EL (cell line): Measurements from ENCODE around the gene GUSB.

Experiments
- DNase-seq: peaks from one replicate; pipeline ENCODE4 v3.0.0-alpha.2; 2016

GUSB gene

GRCh38 chr7:65926588-65926987 is 55.4 kb downstream of the GUSB start:
- DNase-seq = no peak

- DNase-seq = no peak
Measured at GRCh38 chr7:65925040-65925439, 57.0 kb downstream of the GUSB start.

GRCh38 chr7:65924193-65924592 is 57.8 kb downstream of the GUSB start:
- no peak for DNase-seq

- no peak for DNase-seq
Measured at GRCh38 chr7:65923316-65923715, 58.7 kb downstream of the GUSB start.

- no peak for DNase-seq
Measured at GRCh38 chr7:65915921-65916657, 65.9 kb downstream of the GUSB start.

- no peak for DNase-seq
Measured at GRCh38 chr7:65912237-65912636, 69.8 kb downstream of the GUSB start.
